WTC11 (cell line): Measurements from ENCODE around the gene DTWD2.

ENCODE experiments used
- AFF4 ChIP-seq: sonication (generic); formaldehyde crosslinking; IDR thresholded peaks from 2 replicates; pipeline ENCODE4 v1.8.1; 2023; ENCODE audit warnings: mild to moderate bottlenecking, missing genetic modification reagents, borderline replicate concordance
- ATF2 ChIP-seq: sonication (generic); formaldehyde crosslinking; IDR thresholded peaks from 2 replicates; pipeline ENCODE4 v1.8.1; 2022; ENCODE audit warnings: low read depth, missing genetic modification reagents, borderline replicate concordance
- CTCF ChIP-seq: fragments of 200-600 bp; IDR thresholded peaks from 2 replicates; pipeline ENCODE4 v1.8.0; 2022; ENCODE audit warnings: antibody characterized with exemption
- ELF4 ChIP-seq: sonication (generic); formaldehyde crosslinking; IDR thresholded peaks from 2 replicates; pipeline ENCODE4 v1.8.1; 2022; ENCODE audit warnings: low read depth, mild to moderate bottlenecking, moderate library complexity, missing genetic modification reagents
- ESRRA ChIP-seq: sonication (generic); formaldehyde crosslinking; IDR thresholded peaks from 2 replicates; pipeline ENCODE4 v1.8.1; 2022; ENCODE audit warnings: mild to moderate bottlenecking, missing genetic modification reagents, borderline replicate concordance
- FOXJ3 ChIP-seq: sonication (generic); formaldehyde crosslinking; IDR thresholded peaks from 2 replicates; pipeline ENCODE4 v1.9.0; 2021; ENCODE audit warnings: missing genetic modification reagents, mild to moderate bottlenecking, borderline replicate concordance
- FOXP1 ChIP-seq: sonication (generic); formaldehyde crosslinking; IDR thresholded peaks from 2 replicates; pipeline ENCODE4 v1.8.0; 2022; ENCODE audit warnings: missing genetic modification reagents, mild to moderate bottlenecking, moderate library complexity, borderline replicate concordance
- IRF1 ChIP-seq: sonication (generic); formaldehyde crosslinking; IDR thresholded peaks from 2 replicates; pipeline ENCODE4 v1.8.0; 2023; ENCODE audit warnings: missing genetic modification reagents
- KAT7 ChIP-seq: sonication (generic); formaldehyde crosslinking; IDR thresholded peaks from 2 replicates; pipeline ENCODE4 v1.8.1; 2023; ENCODE audit warnings: missing genetic modification reagents, mild to moderate bottlenecking, borderline replicate concordance
- MAX ChIP-seq: sonication (generic); formaldehyde crosslinking; IDR thresholded peaks from 2 replicates; pipeline ENCODE4 v1.8.0; 2022; ENCODE audit warnings: mild to moderate bottlenecking, missing genetic modification reagents
- NFYB ChIP-seq: sonication (generic); formaldehyde crosslinking; conservative IDR thresholded peaks from 2 replicates; pipeline ENCODE4 v1.8.0; 2022; ENCODE audit warnings: low read depth, missing genetic modification reagents
- ZSCAN18 ChIP-seq: fragments of 250-450 bp; sonication (Bioruptor Pico); IDR thresholded peaks from 2 replicates; pipeline ENCODE4 v2.1.2; 2022; ENCODE audit warnings: mild to moderate bottlenecking, moderate library complexity

- no peak for TF ChIP-seq MAX (CRISPR knock-in tag)
- TF ChIP-seq KAT7 (CRISPR knock-in tag) = no peak
- TF ChIP-seq AFF4 (CRISPR knock-in tag) = no peak
- no peak for TF ChIP-seq NFYB (CRISPR knock-in tag)
- no peak for TF ChIP-seq FOXJ3 (CRISPR knock-in tag)
- TF ChIP-seq IRF1 (CRISPR knock-in tag) = no peak
- TF ChIP-seq ZSCAN18 (CRISPR knock-in tag) = no peak
- no peak for TF ChIP-seq ATF2 (CRISPR knock-in tag)
- no peak for TF ChIP-seq ESRRA (CRISPR knock-in tag)
- TF ChIP-seq ELF4 (CRISPR knock-in tag) = no peak
- TF ChIP-seq CTCF = no peak
- TF ChIP-seq FOXP1 (CRISPR knock-in tag) = no peak
Measured at GRCh38 chr5:118825226-118825625, 163.1 kb downstream of the DTWD2 start.
